ENCODE results near the gene GYPB.
"Not testable (repeated sequence)": the region's sequence is repeated elsewhere in the genome, so short reads cannot be mapped to it uniquely, and the experiment has no call there.

Gene GYPB

DNA sequence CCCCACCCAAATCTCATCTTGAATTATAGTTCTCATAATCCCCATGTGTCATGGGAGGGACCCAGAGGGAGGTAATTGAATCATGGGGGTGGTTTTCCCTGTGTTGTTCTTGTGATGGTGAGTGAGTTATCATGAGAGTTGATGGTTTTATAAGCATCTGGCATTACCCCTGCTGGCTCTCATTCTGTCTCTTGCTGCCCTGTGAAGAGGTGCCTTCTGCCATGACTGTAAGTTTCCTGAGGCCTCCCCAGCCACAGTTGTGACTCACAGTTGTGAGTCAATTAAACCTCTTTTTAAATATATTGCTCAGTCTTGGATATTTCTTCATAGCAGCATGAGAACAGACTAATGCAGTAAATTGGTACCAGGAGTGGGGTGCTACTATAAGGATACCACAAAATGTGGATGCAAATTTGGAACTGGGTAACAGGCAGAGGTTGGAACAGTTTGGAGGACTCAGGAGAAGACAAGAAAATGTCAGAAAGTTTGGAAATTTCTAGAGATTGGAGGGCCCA lies 67.7 kb downstream of the GYPB start:
- not testable (repeated sequence) for H3K79me2 ChIP-seq (ENCODE audit: insufficient read depth, low read length); H3K27ac ChIP-seq (ENCODE audit: low read depth, low read length, poor library complexity, severe bottlenecking); H3K9me3 ChIP-seq (ENCODE audit: low read length); H4K20me1 ChIP-seq (ENCODE audit: insufficient read depth, low read length); H3K27me3 ChIP-seq (ENCODE audit: insufficient read depth, low read length); H3F3A ChIP-seq (ENCODE audit: insufficient read depth, low read length); H3K9ac ChIP-seq (ENCODE audit: low read length); H2AFZ ChIP-seq (ENCODE audit: low read length); H3K4me3 ChIP-seq (ENCODE audit: low read depth, low read length, poor library complexity, severe bottlenecking); H3K9me2 ChIP-seq (ENCODE audit: low read depth, low read length); H3K4me2 ChIP-seq (ENCODE audit: low read length); H3K4me1 ChIP-seq (ENCODE audit: insufficient read depth, low read length, severe bottlenecking); H3K36me3 ChIP-seq (ENCODE audit: insufficient read depth, low read length)

- not testable (repeated sequence) for H2AFZ ChIP-seq (ENCODE audit: low read length); H3K4me1 ChIP-seq (ENCODE audit: insufficient read depth, low read length, severe bottlenecking); H4K20me1 ChIP-seq (ENCODE audit: insufficient read depth, low read length); H3K9ac ChIP-seq (ENCODE audit: low read length); H3K79me2 ChIP-seq (ENCODE audit: insufficient read depth, low read length); H3K9me2 ChIP-seq (ENCODE audit: low read depth, low read length); H3K9me3 ChIP-seq (ENCODE audit: low read length); H3K4me3 ChIP-seq (ENCODE audit: low read depth, low read length, poor library complexity, severe bottlenecking); H3K36me3 ChIP-seq (ENCODE audit: insufficient read depth, low read length); H3K4me2 ChIP-seq (ENCODE audit: low read length); H3F3A ChIP-seq (ENCODE audit: insufficient read depth, low read length); H3K27me3 ChIP-seq (ENCODE audit: insufficient read depth, low read length); H3K27ac ChIP-seq (ENCODE audit: low read depth, low read length, poor library complexity, severe bottlenecking)
Observed at GRCh38 chr4:143950967-143951366, 68.2 kb downstream of the GYPB start.

GRCh38 chr4:143950185-143950584 lies 69.0 kb downstream of the GYPB start:
- not testable (repeated sequence) for H3F3A ChIP-seq (ENCODE audit: insufficient read depth, low read length); H3K79me2 ChIP-seq (ENCODE audit: insufficient read depth, low read length); H3K27me3 ChIP-seq (ENCODE audit: insufficient read depth, low read length); H3K9me2 ChIP-seq (ENCODE audit: low read depth, low read length); H3K9me3 ChIP-seq (ENCODE audit: low read length); H3K9ac ChIP-seq (ENCODE audit: low read length); H3K27ac ChIP-seq (ENCODE audit: low read depth, low read length, poor library complexity, severe bottlenecking); H3K36me3 ChIP-seq (ENCODE audit: insufficient read depth, low read length); H3K4me3 ChIP-seq (ENCODE audit: low read depth, low read length, poor library complexity, severe bottlenecking); H3K4me2 ChIP-seq (ENCODE audit: low read length); H2AFZ ChIP-seq (ENCODE audit: low read length); H3K4me1 ChIP-seq (ENCODE audit: insufficient read depth, low read length, severe bottlenecking); H4K20me1 ChIP-seq (ENCODE audit: insufficient read depth, low read length)

GRCh38 chr4:143947493-143947892 lies 71.7 kb downstream of the GYPB start:
- H3K4me3 ChIP-seq (ENCODE audit: low read depth, low read length, poor library complexity, severe bottlenecking); H2AFZ ChIP-seq (ENCODE audit: low read length); H3K9me3 ChIP-seq (ENCODE audit: low read length); H3K27ac ChIP-seq (ENCODE audit: low read depth, low read length, poor library complexity, severe bottlenecking); H3K9me2 ChIP-seq (ENCODE audit: low read depth, low read length); H3F3A ChIP-seq (ENCODE audit: insufficient read depth, low read length); H3K27me3 ChIP-seq (ENCODE audit: insufficient read depth, low read length); H4K20me1 ChIP-seq (ENCODE audit: insufficient read depth, low read length); H3K36me3 ChIP-seq (ENCODE audit: insufficient read depth, low read length); H3K4me2 ChIP-seq (ENCODE audit: low read length); H3K79me2 ChIP-seq (ENCODE audit: insufficient read depth, low read length); H3K4me1 ChIP-seq (ENCODE audit: insufficient read depth, low read length, severe bottlenecking); H3K9ac ChIP-seq (ENCODE audit: low read length): not testable (repeated sequence)
